ENCODE results near the gene DYNLT1.

Gene DYNLT1

DNA sequence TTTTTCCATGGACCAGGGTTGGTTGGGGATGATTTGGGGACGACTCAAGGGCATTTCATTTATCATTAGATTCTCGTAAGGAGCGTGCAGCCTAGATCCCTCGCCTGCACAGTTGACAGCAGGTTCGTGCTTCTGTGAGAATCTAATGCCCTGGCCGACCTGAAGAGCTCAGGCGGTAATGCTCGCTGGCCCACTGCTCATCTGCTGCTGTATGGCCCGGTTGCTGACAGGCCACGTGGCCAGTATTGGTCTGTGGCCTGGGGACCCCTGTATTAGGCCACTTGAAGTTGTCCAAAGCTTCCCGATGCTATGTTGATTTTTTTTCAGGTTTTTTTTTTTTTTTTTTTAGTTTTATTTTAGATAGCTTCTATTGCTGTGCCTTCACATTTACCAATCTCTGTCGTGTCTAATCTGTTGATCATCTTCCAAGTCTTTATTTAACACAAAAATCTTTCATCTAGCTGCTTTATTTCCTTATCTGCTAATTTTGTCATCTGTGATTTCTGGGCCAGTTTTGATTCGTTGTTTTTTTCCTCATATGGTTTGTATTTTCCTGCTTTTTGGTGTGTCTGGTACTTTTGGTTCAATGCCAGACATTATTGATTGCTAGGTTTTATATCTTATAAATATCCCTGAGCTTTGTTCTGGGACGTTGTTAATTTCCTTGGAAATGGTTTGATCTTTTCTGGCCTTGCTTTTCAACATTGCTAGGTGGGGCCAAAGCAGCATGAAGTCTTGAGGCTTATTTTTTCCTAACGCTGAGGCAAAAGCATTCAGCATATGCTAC is 41.1 kb downstream of the DYNLT1 start:
- no peak for DNase-seq (ENCODE audit: low read depth in 2 of 2, low spot score in 1 of 2)

DNA sequence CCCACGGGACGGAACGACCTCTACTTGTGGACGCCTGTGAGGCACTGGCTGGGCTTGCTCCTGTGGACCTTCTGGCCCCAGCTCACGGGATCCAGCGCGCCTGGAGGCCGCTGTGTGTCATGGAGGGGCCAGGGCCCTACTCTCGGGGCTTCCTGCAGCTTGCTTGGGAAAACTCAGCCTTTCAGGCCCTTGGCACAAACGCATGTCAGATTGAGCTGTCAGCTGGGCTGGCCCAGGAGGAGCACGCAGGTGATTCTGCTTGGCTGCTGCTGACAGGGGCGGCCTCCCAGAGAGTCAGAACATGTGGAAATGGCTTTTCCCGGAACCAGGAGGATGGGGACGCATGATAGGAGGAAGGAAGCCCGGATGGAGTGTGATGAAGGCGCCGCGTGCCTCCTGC is 44.9 kb downstream of the DYNLT1 start:
- no peak for DNase-seq (ENCODE audit: low read depth in 2 of 2, low spot score in 1 of 2)

DNA sequence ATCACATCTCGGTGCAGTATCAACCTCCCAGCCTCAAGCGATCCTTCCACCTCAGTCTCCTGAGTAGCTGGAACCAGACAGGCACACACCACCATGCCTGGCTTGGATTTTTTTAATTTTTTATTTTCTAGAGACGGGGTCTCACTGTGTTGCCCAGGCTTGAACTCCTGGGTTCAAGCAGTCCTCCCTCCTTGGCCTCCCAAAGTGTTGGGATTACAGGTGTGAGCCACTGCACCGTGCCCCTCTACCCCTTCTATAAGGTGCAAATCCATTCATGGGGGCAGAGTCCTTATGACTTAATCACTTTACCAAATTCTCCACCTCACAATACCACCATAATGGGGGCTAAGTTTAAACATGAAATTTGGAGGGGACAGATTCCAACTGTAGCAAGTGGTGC is 47.0 kb downstream of the DYNLT1 start:
- no peak for DNase-seq (ENCODE audit: low read depth in 2 of 2, low spot score in 1 of 2)

DNA sequence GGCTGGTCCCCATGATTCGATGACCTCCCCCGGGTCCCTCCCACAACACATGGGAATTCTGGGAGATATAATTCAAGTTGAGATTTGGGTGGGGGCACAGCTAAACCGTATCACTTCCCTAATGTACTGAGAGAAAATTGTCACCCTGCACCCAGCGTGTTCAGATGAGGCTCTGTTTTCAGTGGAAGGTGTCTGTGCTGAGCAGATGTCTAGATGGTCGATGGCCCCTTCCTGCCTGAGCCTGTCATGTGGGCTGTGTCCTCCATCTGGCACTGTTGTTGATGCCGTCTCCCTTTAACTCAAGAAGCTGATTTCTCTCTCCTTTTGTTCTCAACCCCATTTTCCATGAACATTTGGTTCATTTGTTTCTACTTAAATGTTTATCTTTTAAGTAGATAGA is 47.7 kb downstream of the DYNLT1 start:
- no peak for DNase-seq (ENCODE audit: low read depth in 2 of 2, low spot score in 1 of 2)

DNA sequence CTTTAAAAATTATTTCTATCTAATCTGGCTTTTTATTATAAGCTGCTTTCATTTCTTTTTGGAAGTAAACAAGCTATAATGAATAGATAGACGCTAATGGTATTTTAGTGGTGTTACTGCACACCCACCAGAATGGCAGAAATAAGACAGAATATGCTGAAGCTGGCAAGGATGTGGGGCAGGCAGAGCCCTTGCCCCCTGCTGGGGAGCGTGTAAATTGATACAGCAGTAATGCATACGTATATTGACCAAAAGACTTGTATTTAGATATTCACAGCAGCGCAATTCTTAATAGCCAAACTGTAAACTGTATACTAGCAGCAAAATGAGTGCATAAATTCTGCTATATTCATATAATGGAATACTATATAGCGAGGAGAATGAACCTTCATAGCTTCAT is 49.3 kb downstream of the DYNLT1 start:
- DNase-seq (ENCODE audit: low read depth in 2 of 2, low spot score in 1 of 2) = no peak

DNA sequence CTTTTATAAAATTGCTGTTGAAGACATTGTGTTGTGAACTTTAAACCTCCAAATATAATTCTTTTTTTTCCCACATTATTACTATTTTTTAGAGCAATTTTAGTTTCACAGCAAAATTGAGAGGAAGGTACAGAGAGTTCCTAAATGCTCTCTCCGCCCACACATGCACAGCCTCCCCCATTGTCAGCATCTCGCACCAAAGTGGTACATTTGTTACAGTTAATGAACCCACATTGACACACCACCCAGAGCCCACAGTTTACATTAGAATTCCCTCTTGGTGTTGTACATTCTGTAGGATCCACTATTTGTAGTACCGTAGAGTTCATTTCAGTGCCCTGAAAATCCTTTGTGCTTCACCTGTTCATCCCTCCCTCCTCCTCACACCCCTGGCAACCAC is 50.9 kb downstream of the DYNLT1 start:
- no peak for DNase-seq (ENCODE audit: low read depth in 2 of 2, low spot score in 1 of 2)

DNA sequence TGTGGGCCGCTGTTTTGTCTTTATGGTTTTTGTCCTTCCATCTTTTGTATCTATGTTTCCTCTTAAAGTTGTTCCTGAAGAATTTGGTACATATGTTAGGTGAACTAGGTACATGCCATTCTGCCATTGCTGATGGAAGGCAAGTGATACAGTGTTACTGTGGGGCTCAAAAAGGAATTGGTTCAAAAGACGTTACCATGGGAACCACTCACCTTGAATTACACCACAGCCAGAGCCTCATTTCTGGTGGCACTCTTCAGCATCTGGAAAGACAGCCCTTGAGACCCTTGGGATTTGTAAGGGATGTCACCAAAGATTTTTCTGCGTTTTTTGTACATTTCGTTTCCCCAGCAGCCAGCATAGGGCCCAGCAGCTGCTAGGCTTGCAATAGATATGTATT is 52.7 kb downstream of the DYNLT1 start:
- DNase-seq (ENCODE audit: low read depth in 2 of 2, low spot score in 1 of 2) = no peak

DNA sequence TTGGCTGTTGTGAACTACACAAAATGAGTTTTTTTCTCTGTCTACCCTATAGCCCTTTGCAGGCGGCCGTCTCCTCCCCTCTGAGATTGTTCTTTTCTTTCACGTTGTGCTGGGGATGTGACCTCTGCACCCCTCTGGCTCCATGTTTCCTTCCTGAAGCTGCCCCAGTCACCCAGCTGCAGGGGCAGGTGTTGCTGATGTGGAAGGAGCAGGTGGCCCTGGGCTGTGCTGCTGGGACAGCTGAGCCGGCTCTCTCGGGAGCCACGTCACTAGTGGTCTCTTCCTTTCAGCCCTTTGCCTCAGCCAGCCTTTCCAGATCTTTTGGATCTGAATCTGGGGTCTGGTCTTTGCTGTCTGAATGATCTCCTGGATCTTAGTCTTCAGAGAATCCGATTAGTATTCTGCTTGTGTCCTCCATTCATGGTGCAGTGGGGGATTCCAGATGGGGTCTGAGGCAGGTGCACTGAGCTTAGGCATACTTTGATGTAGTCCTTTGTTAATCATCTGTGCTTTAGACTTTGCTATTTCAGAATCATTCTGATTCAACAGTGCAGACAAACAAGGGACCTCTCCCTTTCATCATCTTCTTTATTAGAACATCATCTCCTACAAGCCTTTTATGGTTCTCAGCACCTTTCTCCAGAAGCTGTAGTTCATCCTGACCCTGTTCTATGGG is 53.3 kb downstream of the DYNLT1 start:
- DNase-seq (ENCODE audit: low read depth in 2 of 2, low spot score in 1 of 2) = no peak

DNA sequence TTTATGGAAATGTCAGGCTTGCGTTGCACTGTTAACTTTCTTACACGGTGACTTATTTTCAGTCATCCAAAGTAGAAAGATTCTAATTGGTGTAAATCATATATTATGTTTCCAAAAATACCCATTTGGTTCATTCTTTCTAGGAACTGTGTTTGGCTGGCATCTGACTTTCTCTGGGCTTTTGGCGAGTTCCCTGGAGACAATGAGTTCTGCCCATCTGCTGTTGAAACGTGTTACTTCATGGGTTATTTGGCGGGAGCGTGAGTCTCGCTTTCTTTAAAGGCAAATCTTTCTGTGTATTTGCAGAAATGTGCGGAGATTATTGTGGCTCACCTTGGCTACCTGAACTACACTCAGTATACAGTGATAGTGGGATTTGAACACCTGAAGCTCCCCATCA is 55.2 kb downstream of the DYNLT1 start:
- DNase-seq (ENCODE audit: low read depth in 2 of 2, low spot score in 1 of 2) = no peak

DNA sequence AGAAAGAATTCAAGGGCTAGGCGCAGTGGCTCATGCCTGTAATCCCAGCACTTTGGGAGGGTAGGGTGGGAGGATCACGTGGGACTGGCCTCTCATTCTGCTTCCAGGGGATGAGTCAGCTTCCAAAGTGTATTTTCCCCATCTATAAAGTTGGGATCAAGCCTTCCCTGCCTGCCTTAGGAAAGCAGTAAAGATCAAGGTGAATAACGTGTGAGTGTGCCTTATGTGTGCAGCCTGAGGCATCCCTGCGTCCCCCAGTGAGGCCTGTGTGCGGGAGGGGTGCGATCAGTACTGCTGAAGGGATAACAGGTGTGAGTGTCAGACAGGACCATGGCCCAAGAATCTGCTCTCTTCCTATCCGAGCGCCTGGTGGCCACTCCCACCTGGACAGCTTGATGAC is 57.9 kb downstream of the DYNLT1 start:
- DNase-seq (ENCODE audit: low read depth in 2 of 2, low spot score in 1 of 2) = no peak

Measured in stimulated activated CD8-positive, alpha-beta memory T cell treated with anti-CD3 and anti-CD28 coated beads, Interleukin-4, amount 100 ng/mL, for 1 hour (primary cell).